ACC112 (cell line): ENCODE data around the gene DLGAP5.

Experiments
- H2AFZ ChIP-seq: fragments of 200-600 bp; sonication (generic); one replicate; pipeline ENCODE4 v1.6.0; 2017; ENCODE audit warnings: antibody characterized with exemption, low read length; ENCODE audit not compliant: unreplicated experiment
- H3K27ac ChIP-seq: fragments of 200-600 bp; sonication (generic); 2 replicates; pipeline ENCODE4 v1.5.1; 2014; ENCODE audit warnings: low read depth, mild to moderate bottlenecking, antibody characterized with exemption, low read length, moderate library complexity
- H3K27me3 ChIP-seq: fragments of 200-600 bp; sonication (generic); 2 replicates; pipeline ENCODE4 v1.6.1; 2014; ENCODE audit warnings: mild to moderate bottlenecking, antibody characterized with exemption, low read length, moderate library complexity, mixed read lengths; ENCODE audit not compliant: insufficient read depth
- H3K36me3 ChIP-seq: fragments of 200-600 bp; sonication (generic); 2 replicates; pipeline ENCODE4 v1.6.1; 2016; ENCODE audit warnings: mild to moderate bottlenecking, antibody characterized with exemption, low read length, moderate library complexity, mixed read lengths; ENCODE audit not compliant: insufficient read depth
- H3K4me1 ChIP-seq: fragments of 200-600 bp; sonication (generic); one replicate; pipeline ENCODE4 v1.6.1; 2016; ENCODE audit warnings: low read length, mixed read lengths; ENCODE audit not compliant: insufficient read depth, unreplicated experiment, control insufficient read depth
- H3K4me3 ChIP-seq: fragments of 200-600 bp; sonication (generic); 2 replicates; pipeline ENCODE4 v1.5.1; 2014; ENCODE audit warnings: mild to moderate bottlenecking, low read depth, low read length
- H3K79me2 ChIP-seq: fragments of 200-600 bp; sonication (generic); one replicate; pipeline ENCODE4 v1.6.0; 2016; ENCODE audit warnings: low read length; ENCODE audit not compliant: control insufficient read depth, unreplicated experiment, insufficient read depth

The DLGAP5 gene

DNA sequence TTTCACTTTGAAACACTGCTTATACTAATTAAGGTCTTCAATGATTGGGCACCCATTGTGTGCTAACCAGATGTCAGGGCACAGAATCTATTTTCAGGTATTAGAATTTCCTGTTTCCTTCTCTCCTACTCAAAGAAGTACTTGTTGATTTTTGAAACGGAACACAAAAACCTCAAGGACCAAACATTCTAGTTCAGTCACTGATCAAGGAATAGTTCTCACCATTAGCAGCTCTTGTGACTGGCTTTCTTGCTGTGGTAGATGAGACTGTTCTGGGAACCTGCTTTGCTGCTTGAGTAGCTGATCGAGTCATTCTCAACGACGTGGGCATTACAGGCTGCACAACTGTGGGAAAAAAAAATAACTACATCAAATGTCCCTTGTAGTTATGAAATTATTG is 11.0 kb downstream of the DLGAP5 start:
- Histone ChIP-seq H3K4me1 (peaks cover 18% of the 10 kb centered on the region), H3K36me3 (peaks cover 9% of the 10 kb centered on the region; the same call in 1 of the 2 replicates), H2AFZ (no peak overlapping the region), H3K27ac (peak overlapping the region; percentile 90), H3K4me3 (no peak overlapping the region), H3K79me2 (peaks cover 5% of the 10 kb centered on the region), H3K27me3 (no peaks in the 10 kb centered on the region)

- H3K4me1 ChIP-seq: peaks cover 18% of the 10 kb centered on the region
- H3K36me3 ChIP-seq: peaks cover 9% of the 10 kb centered on the region; the same call in 1 of the 2 replicates
- H3K27ac ChIP-seq: peak overlapping the region; percentile 90
- H3K27me3 ChIP-seq: no peaks in the 10 kb centered on the region
- no peak overlapping the region for H2AFZ ChIP-seq
- peaks cover 5% of the 10 kb centered on the region for H3K79me2 ChIP-seq
- no peak overlapping the region for H3K4me3 ChIP-seq
Observed at GRCh38 chr14:55180006-55180405, 11.4 kb downstream of the DLGAP5 start.

- Histone ChIP-seq H3K4me3 (no peak overlapping the region), H3K27me3 (no peaks in the 10 kb centered on the region), H3K27ac (peak overlapping the region; percentile 34; the same call in 1 of the 2 replicates), H3K36me3 (peaks cover 4% of the 10 kb centered on the region; the same call in 1 of the 2 replicates), H3K4me1 (no peaks in the 10 kb centered on the region), H2AFZ (no peak overlapping the region), H3K79me2 (no peaks in the 10 kb centered on the region)
Observed at GRCh38 chr14:55170526-55170925, 20.9 kb downstream of the DLGAP5 start.

- Histone ChIP-seq H3K4me3 (no peak overlapping the region), H3K4me1 (no peaks in the 10 kb centered on the region), H2AFZ (no peak overlapping the region), H3K27me3 (no peaks in the 10 kb centered on the region), H3K27ac (no peak overlapping the region), H3K36me3 (peaks cover 4% of the 10 kb centered on the region), H3K79me2 (no peaks in the 10 kb centered on the region)
Observed at GRCh38 chr14:55160989-55161388, 30.4 kb downstream of the DLGAP5 start.

DNA sequence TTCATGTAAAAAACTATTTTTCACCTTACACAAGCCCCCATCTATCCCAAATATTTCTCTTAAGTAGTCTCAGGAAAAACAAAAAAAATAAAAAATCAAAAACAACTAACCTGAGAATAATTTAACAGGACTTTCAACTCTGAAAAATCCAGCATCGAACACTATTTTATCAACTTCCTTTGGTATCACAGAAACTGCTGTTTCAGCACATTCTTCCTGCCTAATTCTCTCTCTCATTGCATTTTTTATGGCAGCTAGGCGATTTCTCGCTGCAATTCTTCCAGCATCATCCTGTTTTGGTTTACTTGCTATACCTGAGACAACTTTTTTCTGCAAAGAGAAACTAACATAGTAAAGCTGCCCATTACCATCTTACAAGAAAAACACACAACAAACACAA is 33.0 kb downstream of the DLGAP5 start:
- Histone ChIP-seq H3K27ac (no peak overlapping the region), H3K27me3 (no peaks in the 10 kb centered on the region), H2AFZ (no peak overlapping the region), H3K4me3 (no peak overlapping the region), H3K4me1 (no peaks in the 10 kb centered on the region), H3K79me2 (no peaks in the 10 kb centered on the region), H3K36me3 (peaks cover 3% of the 10 kb centered on the region; the same call in 1 of the 2 replicates)

DNA sequence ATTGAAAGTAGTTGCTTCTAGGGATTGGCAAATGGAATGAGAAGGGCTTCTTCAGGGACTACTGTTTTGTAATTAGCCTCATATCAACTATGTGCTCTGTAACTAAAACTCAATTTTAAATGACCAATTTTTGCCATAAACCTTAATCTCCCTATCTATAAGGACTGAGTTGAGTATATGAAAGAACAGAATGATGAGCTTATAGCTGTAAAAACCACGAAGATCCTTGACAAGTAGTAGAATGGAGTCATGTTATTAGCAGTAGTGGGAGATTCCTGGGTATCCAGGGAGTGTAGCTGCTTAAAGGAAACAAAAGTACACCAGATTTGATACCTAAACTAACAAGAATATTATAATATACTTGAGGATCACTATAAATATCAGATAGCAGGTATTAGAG is 34.3 kb downstream of the DLGAP5 start:
- no peak overlapping the region for H3K4me3 ChIP-seq
- H3K27ac ChIP-seq: no peak overlapping the region
- no peaks in the 10 kb centered on the region for H3K27me3 ChIP-seq
- peaks cover 3% of the 10 kb centered on the region; the same call in 1 of the 2 replicates for H3K36me3 ChIP-seq
- H3K79me2 ChIP-seq: no peaks in the 10 kb centered on the region
- peaks cover 5% of the 10 kb centered on the region for H3K4me1 ChIP-seq
- no peak overlapping the region for H2AFZ ChIP-seq

GRCh38 chr14:55153951-55154350 is 37.4 kb downstream of the DLGAP5 start:
- Histone ChIP-seq H3K4me1 (peaks cover 9% of the 10 kb centered on the region), H3K27ac (no peak overlapping the region), H2AFZ (no peak overlapping the region), H3K27me3 (no peaks in the 10 kb centered on the region), H3K4me3 (no peak overlapping the region), H3K36me3 (peaks cover 3% of the 10 kb centered on the region; the same call in 1 of the 2 replicates), H3K79me2 (no peaks in the 10 kb centered on the region)

GRCh38 chr14:55152052-55152753 is 39.2 kb downstream of the DLGAP5 start:
- Histone ChIP-seq H3K27me3 (no peaks in the 10 kb centered on the region), H3K27ac (peak overlapping the region; percentile 35), H3K4me1 (peaks cover 9% of the 10 kb centered on the region), H2AFZ (no peak overlapping the region), H3K36me3 (peaks cover 11% of the 10 kb centered on the region), H3K4me3 (no peak overlapping the region), H3K79me2 (no peaks in the 10 kb centered on the region)

DNA sequence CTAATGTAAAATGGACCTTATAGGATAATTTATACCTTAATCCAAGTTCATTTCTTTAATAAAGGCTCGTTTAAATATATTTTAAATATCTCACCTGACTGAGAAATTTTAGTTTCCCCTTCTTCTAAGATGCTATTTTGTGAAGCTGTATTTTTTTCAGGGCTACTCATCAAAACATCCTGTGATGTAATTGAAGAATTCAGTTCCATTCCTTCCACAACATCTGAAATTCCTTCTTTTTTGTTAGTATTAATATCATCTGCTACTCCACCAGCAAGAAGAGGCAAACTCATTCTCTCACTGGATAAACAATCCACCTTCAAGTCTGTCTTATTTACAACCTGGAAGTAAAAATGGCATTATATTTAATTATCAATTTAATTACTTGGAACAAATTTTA is 39.8 kb downstream of the DLGAP5 start:
- peaks cover 17% of the 10 kb centered on the region for H3K36me3 ChIP-seq
- H3K4me3 ChIP-seq: no peak overlapping the region
- H2AFZ ChIP-seq: no peak overlapping the region
- H3K79me2 ChIP-seq: no peaks in the 10 kb centered on the region
- no peaks in the 10 kb centered on the region for H3K27me3 ChIP-seq
- H3K4me1 ChIP-seq: peaks cover 9% of the 10 kb centered on the region
- H3K27ac ChIP-seq: peak overlapping the region; percentile 35

GRCh38 chr14:55146425-55146824 is 45.0 kb downstream of the DLGAP5 start:
- H3K36me3 ChIP-seq: peaks cover 48% of the 10 kb centered on the region
- no peaks in the 10 kb centered on the region for H3K79me2 ChIP-seq

DNA sequence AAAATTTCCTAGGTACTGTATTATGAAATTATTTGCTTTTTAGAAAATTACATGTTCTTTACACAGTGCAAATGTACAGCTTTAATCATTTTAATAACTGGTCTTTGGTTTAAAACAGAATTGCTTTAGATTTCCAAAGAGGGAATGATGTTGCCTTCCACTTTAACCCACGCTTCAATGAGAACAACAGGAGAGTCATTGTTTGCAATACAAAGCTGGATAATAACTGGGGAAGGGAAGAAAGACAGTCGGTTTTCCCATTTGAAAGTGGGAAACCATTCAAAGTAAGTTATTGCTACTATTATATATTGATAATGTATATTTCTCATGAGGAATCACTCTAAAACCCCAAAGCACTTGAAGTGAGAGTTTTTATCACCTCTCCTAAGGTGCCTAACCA is 48.9 kb downstream of the DLGAP5 start:
- H3K27ac ChIP-seq: no peak overlapping the region
- H3K4me1 ChIP-seq: peaks cover 6% of the 10 kb centered on the region
- H3K27me3 ChIP-seq: no peaks in the 10 kb centered on the region
- peaks cover 75% of the 10 kb centered on the region for H3K36me3 ChIP-seq
- H3K4me3 ChIP-seq: no peak overlapping the region
- no peak overlapping the region for H2AFZ ChIP-seq
- peaks cover 18% of the 10 kb centered on the region for H3K79me2 ChIP-seq

More at GRCh38 chr14:55146425-55146824, 45.0 kb downstream of the DLGAP5 start:
- no peaks in the 10 kb centered on the region for H3K4me1 ChIP-seq
- H2AFZ ChIP-seq: no peak overlapping the region
- H3K4me3 ChIP-seq: no peak overlapping the region
- no peak overlapping the region for H3K27ac ChIP-seq
- no peaks in the 10 kb centered on the region for H3K27me3 ChIP-seq
